Lower leg skin (tissue), 4 donors: Measurements from ENCODE around the gene GNAI3. TPM values are rescaled to one million over a fixed set of nuclear protein-coding genes. Genes with fewer than 3 reads are reported as not detected.

Source experiments
- DNase-seq, 2 donors: peaks; one replicate each; pipeline ENCODE4 v3.0.0-alpha.2; 2019; ENCODE audit warnings: low spot score in 2 of 2
- H3K4me3 ChIP-seq: fragments of 200-600 bp; sonication (generic); 2 replicates; pipeline ENCODE4 v1.5.1; 2017; ENCODE audit warnings: mild to moderate bottlenecking, low read depth; ENCODE audit not compliant: poor library complexity, severe bottlenecking
- POLR2A ChIP-seq, 2 donors: fragments of 450-650 bp; IDR thresholded peaks; one replicate each; pipeline ENCODE4 v1.6.1; 2016 to 2017; ENCODE audit warnings: antibody characterized with exemption in 2 of 2, mild to moderate bottlenecking in 1 of 2, moderate library complexity in 1 of 2
- WGBS, 2 donors: methylation state at CpG; one replicate each; pipeline ENCODE4 v1.1.5; 2018; 5-methylcytosine and 5-hydroxymethylcytosine counted together
- intact Hi-C: fragments of 100-400 bp; cut with DNase I; formaldehyde crosslinking; loops from one replicate; pipeline ENCODE4 v1.15.0; 2023; ENCODE audit warnings: low total_unique reads
- total RNA-seq, 4 donors: library from RNA; depleted of rRNA; stranded (reverse); fragments of >200 nt; gene quantifications; one replicate each; pipeline ENCODE4 v1.1.0, GENCODE V29; 2016
- TF ChIP-seq, protein P1 (sequence below), 3 donors: fragments of 450-650 bp; IDR thresholded peaks; one replicate each; pipeline ENCODE4 v1.5.1; 2016; ENCODE audit warnings: antibody characterized with exemption in 3 of 3, mild to moderate bottlenecking in 3 of 3, moderate library complexity in 2 of 3

GNAI3 gene
- total RNA-seq, 4 donors from 2014 or later = 8.5 to 13.2 (median 10.7) TPM

DNA sequence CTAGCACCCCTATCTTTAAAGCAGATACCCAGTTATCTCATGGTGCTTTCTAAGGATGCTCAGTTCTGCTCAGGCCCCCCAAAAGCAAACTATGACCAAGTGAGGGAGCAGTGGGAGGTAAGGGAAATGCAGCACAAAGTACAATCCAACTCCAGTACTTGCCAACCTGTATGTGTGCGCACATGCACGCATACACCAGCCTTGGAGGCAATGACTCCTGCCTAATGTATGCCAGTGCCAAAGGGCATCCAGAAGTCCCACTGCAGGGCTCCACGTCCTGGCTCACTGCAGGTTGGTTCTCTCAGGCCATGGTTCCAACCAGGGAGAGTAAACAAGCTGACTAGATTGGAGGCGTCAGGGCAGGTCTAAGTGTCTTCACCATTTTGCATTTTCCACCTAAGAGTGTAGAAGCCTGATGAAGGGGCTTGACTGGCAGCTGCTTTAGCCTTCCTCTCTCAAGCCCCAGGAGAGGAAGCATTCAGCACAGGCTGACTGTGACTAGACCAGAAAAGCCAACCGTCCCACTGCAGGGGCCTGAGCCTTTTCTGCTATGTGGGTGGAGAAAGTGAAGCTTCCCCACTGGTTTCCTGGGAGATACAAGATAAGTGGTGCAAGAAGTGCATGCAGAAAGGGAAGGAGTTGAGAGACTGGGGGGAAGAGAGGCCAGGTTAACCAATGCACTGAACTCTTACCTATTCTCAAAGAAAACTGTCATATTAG is 46.6 kb upstream of the GNAI3 start:
- no peak overlapping the region for H3K4me3 ChIP-seq
- intact Hi-C loops = no loop called here
- WGBS, 2 donors = 42 to 50% methylated on average over 5 of the region's 5 CpGs
- DNase-seq = no peak
- TF ChIP-seq POLR2A (IDR thresholded peaks at IDR 0.05) = no peak
- TF ChIP-seq, protein P1, sequence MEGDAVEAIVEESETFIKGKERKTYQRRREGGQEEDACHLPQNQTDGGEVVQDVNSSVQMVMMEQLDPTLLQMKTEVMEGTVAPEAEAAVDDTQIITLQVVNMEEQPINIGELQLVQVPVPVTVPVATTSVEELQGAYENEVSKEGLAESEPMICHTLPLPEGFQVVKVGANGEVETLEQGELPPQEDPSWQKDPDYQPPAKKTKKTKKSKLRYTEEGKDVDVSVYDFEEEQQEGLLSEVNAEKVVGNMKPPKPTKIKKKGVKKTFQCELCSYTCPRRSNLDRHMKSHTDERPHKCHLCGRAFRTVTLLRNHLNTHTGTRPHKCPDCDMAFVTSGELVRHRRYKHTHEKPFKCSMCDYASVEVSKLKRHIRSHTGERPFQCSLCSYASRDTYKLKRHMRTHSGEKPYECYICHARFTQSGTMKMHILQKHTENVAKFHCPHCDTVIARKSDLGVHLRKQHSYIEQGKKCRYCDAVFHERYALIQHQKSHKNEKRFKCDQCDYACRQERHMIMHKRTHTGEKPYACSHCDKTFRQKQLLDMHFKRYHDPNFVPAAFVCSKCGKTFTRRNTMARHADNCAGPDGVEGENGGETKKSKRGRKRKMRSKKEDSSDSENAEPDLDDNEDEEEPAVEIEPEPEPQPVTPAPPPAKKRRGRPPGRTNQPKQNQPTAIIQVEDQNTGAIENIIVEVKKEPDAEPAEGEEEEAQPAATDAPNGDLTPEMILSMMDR (IDR thresholded peaks at IDR 0.05) = no peak

DNA sequence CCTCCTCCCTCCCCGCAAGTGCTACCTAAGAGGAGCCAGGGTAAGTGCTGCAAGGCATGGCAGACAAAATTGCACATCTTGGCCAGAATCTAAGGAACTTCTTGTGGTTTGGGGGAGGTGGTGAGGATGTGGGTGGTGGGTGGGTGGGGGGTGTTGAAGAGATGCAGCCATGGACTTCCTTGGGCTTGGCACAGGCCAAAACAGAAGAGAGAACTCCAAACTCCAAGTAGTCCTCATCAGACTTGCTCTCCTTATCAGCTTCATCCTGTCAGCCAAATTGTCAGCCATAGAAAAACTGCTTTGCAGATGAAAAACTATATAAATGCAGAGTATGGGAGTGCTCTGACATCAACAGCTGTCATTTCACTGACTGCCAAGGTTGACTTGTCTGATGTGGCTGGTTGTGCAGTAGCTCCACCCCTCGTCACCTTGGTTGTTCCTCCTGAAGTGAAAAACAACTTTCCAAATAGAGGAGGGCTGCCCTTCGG is 46.0 kb upstream of the GNAI3 start:
- intact Hi-C loops = no loop called here
- no peak for DNase-seq
- TF ChIP-seq POLR2A (IDR thresholded peaks at IDR 0.05) = no peak
- TF ChIP-seq, protein P1 (IDR thresholded peaks at IDR 0.05) = no peak
- 56 to 65% methylated on average over 3 of the region's 3 CpGs for WGBS, 2 donors
- no peak overlapping the region for H3K4me3 ChIP-seq

DNA sequence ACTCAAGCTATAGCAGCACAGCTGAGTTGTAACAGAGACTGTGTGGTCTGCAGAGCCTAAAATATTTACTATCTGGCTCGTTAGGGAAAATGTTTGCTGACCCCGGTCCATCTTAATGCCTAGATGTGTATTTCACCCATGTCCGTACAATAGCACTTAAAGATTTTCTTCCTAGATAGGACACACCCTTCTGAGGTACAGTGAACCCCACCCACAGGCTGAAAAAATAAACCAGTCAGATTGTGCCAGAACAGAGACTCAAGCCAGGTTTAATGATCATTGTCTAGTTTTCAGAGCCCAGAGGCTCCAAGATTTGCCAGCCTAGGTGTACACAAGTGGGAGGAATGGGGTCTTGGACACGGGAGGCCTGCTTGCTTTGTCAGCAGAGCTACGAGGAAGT is 44.5 kb upstream of the GNAI3 start:
- intact Hi-C loops = no loop called here
- 42 to 49% methylated on average over 5 of the region's 5 CpGs for WGBS, 2 donors

DNA sequence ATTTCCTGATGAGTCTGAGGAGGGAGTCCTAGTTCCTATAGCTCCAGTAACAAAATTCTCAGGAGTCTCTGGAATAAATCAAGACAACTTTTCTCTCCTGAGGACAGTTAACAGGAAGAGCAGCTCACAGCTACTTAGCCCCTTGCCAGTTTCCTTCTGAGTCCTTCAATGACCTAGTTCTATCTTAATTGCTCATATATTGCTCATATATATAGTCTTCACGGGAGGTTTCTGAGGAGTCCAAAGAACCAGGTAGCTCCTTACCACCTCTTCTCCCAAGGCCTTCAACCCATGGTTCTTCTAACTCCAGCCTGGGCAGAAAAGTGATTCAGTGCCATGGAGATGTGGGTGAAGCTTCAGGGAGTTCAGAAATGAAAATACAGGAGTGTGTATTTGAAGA is 43.4 kb upstream of the GNAI3 start:
- no peak for TF ChIP-seq POLR2A (IDR thresholded peaks at IDR 0.05)
- TF ChIP-seq, protein P1 (IDR thresholded peaks at IDR 0.05) = no peak
- no peak for DNase-seq
- intact Hi-C loops = no loop called here
- 58 to 79% methylated on average over 1 of the region's 1 CpG for WGBS, 2 donors
- no peak overlapping the region for H3K4me3 ChIP-seq

More for the DNA sequence above, 44.5 kb upstream of the GNAI3 start:
- no peak for TF ChIP-seq POLR2A (IDR thresholded peaks at IDR 0.05)
- TF ChIP-seq, protein P1 (IDR thresholded peaks at IDR 0.05) = no peak
- DNase-seq = no peak
- no peak overlapping the region for H3K4me3 ChIP-seq

DNA sequence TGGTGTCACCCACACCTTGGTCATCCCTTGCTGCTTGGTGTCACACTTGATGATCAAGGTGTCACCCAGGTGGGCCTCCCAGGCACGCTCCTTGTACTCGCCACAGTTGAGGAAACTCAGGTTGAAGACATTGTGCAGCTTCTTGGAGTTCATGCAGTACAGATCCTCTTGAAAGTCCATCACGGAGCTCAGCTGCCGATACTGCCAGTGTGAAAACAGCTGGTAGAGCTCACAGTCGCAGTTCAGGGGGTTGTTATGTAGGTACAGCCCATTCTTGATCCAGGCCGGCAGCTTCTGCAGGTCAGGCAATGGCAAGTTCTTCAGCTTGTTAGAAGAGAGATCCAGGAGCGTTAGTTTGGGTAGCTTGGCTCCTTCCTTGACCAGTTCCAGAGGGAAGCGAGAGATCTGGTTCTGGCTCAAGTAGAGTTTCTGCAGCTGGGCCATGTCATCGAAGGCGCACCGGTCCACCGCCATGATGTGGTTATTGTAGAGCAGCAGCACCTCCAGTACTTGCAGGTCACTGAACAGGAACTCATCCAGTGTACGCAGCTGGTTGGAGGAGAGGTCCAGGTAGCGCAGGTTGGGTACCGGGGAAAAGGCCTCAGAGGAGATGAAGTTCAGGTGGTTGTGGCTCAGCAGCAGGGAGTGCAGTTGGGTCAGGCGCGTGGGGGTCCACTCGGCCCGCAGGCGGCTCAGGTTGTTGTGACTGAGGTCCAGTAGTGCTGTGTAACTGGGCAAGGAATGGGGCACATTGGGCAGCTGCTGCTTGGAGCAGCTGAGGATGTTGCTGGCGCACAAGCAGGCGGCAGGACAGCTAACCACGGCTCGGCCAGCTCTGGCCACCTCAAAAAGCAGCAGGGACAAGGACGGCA is 40.2 kb upstream of the GNAI3 start:
- H3K4me3 ChIP-seq = no peak overlapping the region
- intact Hi-C loops = no loop called here
- 92 to 95% methylated on average over 25 of the region's 25 CpGs for WGBS, 2 donors
- TF ChIP-seq, protein P1 (IDR thresholded peaks at IDR 0.05) = no peak
- TF ChIP-seq POLR2A (IDR thresholded peaks at IDR 0.05) = no peak
- DNase-seq = no peak
